Smooth muscle cell (in vitro differentiated cells): ENCODE measurements around the gene LZTS2. TPM values are rescaled to one million over a fixed set of nuclear protein-coding genes. Genes with fewer than 3 reads are reported as not detected.

ENCODE experiments used
- DNase-seq: peaks from one replicate; lab custom pipeline; 2025; ENCODE audit not compliant: unreplicated experiment; lab: John Stamatoyannopoulos, UW
- H2AFZ ChIP-seq: fragments of 200-600 bp; sonication (generic); 2 replicates; pipeline ENCODE4 v1.6.0; 2016; ENCODE audit warnings: antibody characterized with exemption, low read depth, mild to moderate bottlenecking
- H3F3A ChIP-seq: fragments of 200-600 bp; sonication (generic); 2 replicates; pipeline ENCODE4 v1.6.0; 2017; ENCODE audit warnings: antibody characterized with exemption, low read depth
- H3K27ac ChIP-seq: fragments of 200-600 bp; sonication (generic); 2 replicates; pipeline ENCODE4 v1.5.1; 2016; ENCODE audit warnings: low read depth, mild to moderate bottlenecking
- H3K27me3 ChIP-seq: fragments of 200-600 bp; sonication (generic); 2 replicates; pipeline ENCODE4 v1.6.1; 2016; ENCODE audit warnings: low read depth, mild to moderate bottlenecking
- H3K36me3 ChIP-seq: fragments of 200-600 bp; sonication (generic); 2 replicates; pipeline ENCODE4 v1.5.1; 2016; ENCODE audit warnings: low read depth
- H3K4me1 ChIP-seq: fragments of 200-600 bp; sonication (generic); 2 replicates; pipeline ENCODE4 v1.5.1; 2016; ENCODE audit warnings: low read depth
- H3K4me2 ChIP-seq: fragments of 200-600 bp; sonication (generic); 2 replicates; pipeline ENCODE4 v1.6.0; 2016; ENCODE audit warnings: mild to moderate bottlenecking
- H3K4me3 ChIP-seq: fragments of 200-600 bp; sonication (generic); 2 replicates; pipeline ENCODE4 v1.5.1; 2016; ENCODE audit warnings: mild to moderate bottlenecking
- H3K79me2 ChIP-seq: fragments of 200-600 bp; sonication (generic); 2 replicates; pipeline ENCODE4 v1.6.0; 2016; ENCODE audit warnings: low read depth, mild to moderate bottlenecking
- H3K9ac ChIP-seq: fragments of 200-600 bp; sonication (generic); 2 replicates; pipeline ENCODE4 v1.6.0; 2016; ENCODE audit warnings: low read depth
- H3K9me3 ChIP-seq: fragments of 200-600 bp; sonication (generic); replicated peaks from 2 replicates; pipeline ENCODE4 v1.5.1; 2016; ENCODE audit warnings: low read depth
- H4K20me1 ChIP-seq: fragments of 200-600 bp; sonication (generic); 2 replicates; pipeline ENCODE4 v1.6.0; 2016; ENCODE audit warnings: low read depth
- CTCF ChIP-seq: fragments of 200-600 bp; sonication (generic); IDR thresholded peaks from 2 replicates; pipeline ENCODE4 v1.5.1; 2017; ENCODE audit warnings: borderline replicate concordance, mild to moderate bottlenecking, antibody characterized with exemption; ENCODE audit not compliant: insufficient read depth, poor library complexity, severe bottlenecking
- whole genome bisulfite sequencing: methylation state at CpG from one replicate; pipeline ENCODE4 v1.1.7; 2016; ENCODE audit warnings: low lambda C conversion rate; 5-methylcytosine and 5-hydroxymethylcytosine counted together
- polyA plus RNA-seq: library from polyadenylated mRNA; unstranded; fragments of >200 nt; fragmentation: Nextera tagmentation; extraction: Ambion mirVana; gene quantifications from 2 replicates; pipeline ENCODE4 v1.2.1, GENCODE V29; 2016
- total RNA-seq: library from RNA; depleted of rRNA; stranded (reverse); fragments of >200 nt; gene quantifications from 2 replicates; pipeline ENCODE4 v1.2.3, GENCODE V29; 2014

The LZTS2 gene
- total and polyA plus RNA-seq, 2 experiments from 2014 or later, result 54.9 to 103 TPM

- no peaks in the 10 kb centered on the region for H3F3A ChIP-seq
- H3K27me3 ChIP-seq, result no peaks in the 10 kb centered on the region
- H3K36me3 ChIP-seq, result no peaks in the 10 kb centered on the region
- no peaks in the 10 kb centered on the region for H3K9me3 ChIP-seq
- peaks cover 29% of the 10 kb centered on the region for H3K79me2 ChIP-seq
- TF ChIP-seq CTCF, result no peak
- H2AFZ ChIP-seq, result no peak overlapping the region
- no peak overlapping the region for H3K27ac ChIP-seq
- H3K4me2 ChIP-seq, result no peak overlapping the region
- peaks cover 9% of the 10 kb centered on the region for H3K4me1 ChIP-seq
- DNase-seq, result no peak
- 86% methylated on average over 5 of the region's 5 CpGs for WGBS
- H4K20me1 ChIP-seq, result no peaks in the 10 kb centered on the region
- no peak overlapping the region for H3K4me3 ChIP-seq
- H3K9ac ChIP-seq, result no peak overlapping the region
Measured at GRCh38 chr10:100985336-100985735, 14.3 kb upstream of the LZTS2 start.

DNA sequence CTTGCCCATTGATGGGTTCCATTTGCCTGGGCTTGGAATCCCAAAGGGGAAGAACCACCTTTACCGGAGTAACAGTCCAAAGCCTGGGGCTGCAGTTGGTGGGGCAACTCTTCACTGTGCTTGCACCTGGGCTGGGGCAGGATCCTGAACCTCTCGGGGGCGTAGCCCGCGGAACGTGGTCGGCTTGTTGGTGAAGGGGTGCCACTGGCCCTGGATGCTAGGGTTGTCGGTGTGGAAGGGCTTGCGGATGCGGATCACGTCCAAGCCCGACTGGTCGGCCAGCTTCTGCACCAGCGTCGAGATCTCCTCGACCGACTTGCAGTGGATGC, 13.0 kb upstream of the LZTS2 start:
- Histone ChIP-seq H4K20me1 (no peaks in the 10 kb centered on the region), H3K36me3 (no peaks in the 10 kb centered on the region), H3K27me3 (no peaks in the 10 kb centered on the region), H3K4me1 (peaks cover 9% of the 10 kb centered on the region), H3K79me2 (peaks cover 29% of the 10 kb centered on the region), H3K27ac (no peak overlapping the region), H3F3A (no peaks in the 10 kb centered on the region), H3K4me3 (peak overlapping the region; percentile 88), H3K9me3 (no peaks in the 10 kb centered on the region), H2AFZ (peak overlapping the region; percentile 99), H3K4me2 (peak overlapping the region; percentile 96), H3K9ac (peak overlapping the region; percentile 60)
- DNase-seq, result no peak
- TF ChIP-seq CTCF, result no peak
- WGBS, result 22% methylated on average over 17 of the region's 17 CpGs

DNA sequence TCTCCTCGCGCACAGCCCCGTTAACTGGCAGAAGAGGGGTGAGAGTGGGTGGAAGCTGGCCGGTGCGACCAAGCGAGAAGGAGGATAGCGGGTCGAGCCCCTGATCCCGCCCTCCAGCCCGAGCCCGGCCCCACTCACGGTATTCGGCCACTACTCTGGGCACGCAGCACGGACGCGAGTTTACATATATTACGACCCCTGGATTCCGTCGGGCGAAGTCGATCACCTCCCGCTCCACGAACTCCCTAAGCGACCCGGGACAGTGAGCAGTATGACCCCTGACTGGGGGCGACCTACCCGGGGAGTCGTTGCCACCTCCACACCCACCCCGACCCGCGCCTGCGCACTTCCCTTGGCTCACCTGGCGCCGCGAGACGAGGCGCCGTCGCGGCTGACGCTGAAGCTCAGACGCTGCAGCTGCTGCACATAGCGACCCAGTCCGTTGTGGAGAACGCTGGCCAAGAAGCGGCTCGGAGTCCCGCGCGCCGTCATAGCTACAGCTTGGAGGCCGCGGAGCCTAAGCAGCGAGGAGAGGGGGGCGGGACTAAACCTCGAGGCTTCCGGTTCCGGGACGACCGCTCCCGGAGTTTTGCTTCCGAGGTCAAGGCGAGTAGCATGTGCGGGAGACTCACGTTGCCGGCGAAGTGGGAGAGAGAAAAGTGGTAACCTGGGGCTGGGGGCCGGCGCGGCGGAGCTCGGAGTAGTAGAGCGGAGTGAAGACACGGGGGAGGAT, 12.5 kb upstream of the LZTS2 start, which contains the start of the genes MRPL43 and TWNK:
MRPL43 (minus strand) TSS at position 546 of the 733 bp plus-strand sequence; CDS start at position 492, 54 bp downstream.
TWNK (plus strand) TSS at position 592 of the 733 bp plus-strand sequence. CDS start 668 bp downstream, outside the sequence.
- Histone ChIP-seq H3K27me3 (no peaks in the 10 kb centered on the region), H3F3A (no peaks in the 10 kb centered on the region), H3K9ac (peak within 1 kb of the TSS; percentile 60), H3K36me3 (no peaks in the 10 kb centered on the region), H3K4me1 (peaks cover 9% of the 10 kb centered on the region), H4K20me1 (no peaks in the 10 kb centered on the region), H3K79me2 (peaks cover 29% of the 10 kb centered on the region), H2AFZ (peak within 1 kb of the TSS; percentile 99), H3K9me3 (no peaks in the 10 kb centered on the region), H3K4me3 (peak within 1 kb of the TSS; percentile 88), H3K27ac (peak within 1 kb of the TSS; percentile 65), H3K4me2 (peak within 1 kb of the TSS; percentile 96)
- WGBS, result 1% methylated on average over 75 of the region's 75 CpGs
- no peak for TF ChIP-seq CTCF
- DNase-seq, result peak; percentile 46

DNA sequence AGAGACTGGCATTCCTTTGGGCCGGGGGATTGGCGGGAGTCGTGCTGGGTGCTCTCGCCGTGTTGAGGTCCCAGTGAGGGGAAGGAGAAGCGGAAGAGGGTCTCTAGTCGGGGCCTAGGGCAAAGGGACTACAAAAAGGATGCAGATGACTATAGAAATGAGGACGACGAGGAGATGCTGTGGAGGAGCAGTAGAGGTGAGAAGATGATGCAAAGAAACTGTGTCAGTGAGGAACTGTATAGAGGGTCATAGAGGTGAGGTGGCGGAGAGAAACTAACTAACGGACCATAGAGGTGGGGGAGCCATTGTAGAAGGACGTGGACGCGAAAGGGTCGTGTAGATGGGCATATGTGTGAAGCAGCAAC, 11.9 kb upstream of the LZTS2 start:
- WGBS, result under 1% methylated on average over 15 of the region's 15 CpGs
- Histone ChIP-seq H3K79me2 (peaks cover 29% of the 10 kb centered on the region), H3K36me3 (no peaks in the 10 kb centered on the region), H3K9me3 (no peaks in the 10 kb centered on the region), H3K27ac (no peak overlapping the region), H3K4me1 (peaks cover 9% of the 10 kb centered on the region), H3F3A (no peaks in the 10 kb centered on the region), H3K4me2 (peak overlapping the region; percentile 96), H3K9ac (peak overlapping the region; percentile 60), H3K4me3 (peak overlapping the region; percentile 88), H3K27me3 (no peaks in the 10 kb centered on the region), H2AFZ (peak overlapping the region; percentile 99), H4K20me1 (no peaks in the 10 kb centered on the region)
- no peak for DNase-seq
- no peak for TF ChIP-seq CTCF
